ENCODE results near the gene RPS15.

Gene RPS15

DNA sequence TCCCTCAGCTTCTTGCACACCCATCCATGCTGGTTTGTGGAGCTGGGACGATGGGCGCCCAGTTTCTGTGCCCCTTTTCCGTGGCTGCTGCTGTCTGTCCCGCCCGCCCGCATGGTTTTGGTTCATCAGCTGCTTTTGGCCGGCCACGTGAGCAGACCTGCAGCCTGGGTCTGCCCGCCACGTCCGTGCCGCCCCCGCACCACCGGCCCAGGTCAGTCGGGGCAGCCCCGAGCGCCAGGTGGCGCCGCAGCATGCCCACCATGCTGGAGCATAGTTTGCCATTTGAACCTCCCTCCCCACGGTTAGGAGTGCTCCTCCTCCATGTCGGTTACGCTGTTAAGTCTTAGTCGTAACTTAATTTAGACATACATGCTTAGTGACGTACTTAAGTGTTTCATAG, 15.3 kb upstream of the RPS15 start:
- TF ChIP-seq, protein P1, sequence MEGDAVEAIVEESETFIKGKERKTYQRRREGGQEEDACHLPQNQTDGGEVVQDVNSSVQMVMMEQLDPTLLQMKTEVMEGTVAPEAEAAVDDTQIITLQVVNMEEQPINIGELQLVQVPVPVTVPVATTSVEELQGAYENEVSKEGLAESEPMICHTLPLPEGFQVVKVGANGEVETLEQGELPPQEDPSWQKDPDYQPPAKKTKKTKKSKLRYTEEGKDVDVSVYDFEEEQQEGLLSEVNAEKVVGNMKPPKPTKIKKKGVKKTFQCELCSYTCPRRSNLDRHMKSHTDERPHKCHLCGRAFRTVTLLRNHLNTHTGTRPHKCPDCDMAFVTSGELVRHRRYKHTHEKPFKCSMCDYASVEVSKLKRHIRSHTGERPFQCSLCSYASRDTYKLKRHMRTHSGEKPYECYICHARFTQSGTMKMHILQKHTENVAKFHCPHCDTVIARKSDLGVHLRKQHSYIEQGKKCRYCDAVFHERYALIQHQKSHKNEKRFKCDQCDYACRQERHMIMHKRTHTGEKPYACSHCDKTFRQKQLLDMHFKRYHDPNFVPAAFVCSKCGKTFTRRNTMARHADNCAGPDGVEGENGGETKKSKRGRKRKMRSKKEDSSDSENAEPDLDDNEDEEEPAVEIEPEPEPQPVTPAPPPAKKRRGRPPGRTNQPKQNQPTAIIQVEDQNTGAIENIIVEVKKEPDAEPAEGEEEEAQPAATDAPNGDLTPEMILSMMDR (IDR thresholded peaks at IDR 0.05; ENCODE audit: low read depth, low read length) = no peak
- H3K4me3 ChIP-seq (ENCODE audit: low read depth, low read length) = no peak overlapping the region

GRCh38 chr19:1423436-1424191, 14.6 kb upstream of the RPS15 start:
- TF ChIP-seq, protein P1 (IDR thresholded peaks at IDR 0.05; ENCODE audit: low read depth, low read length) = no peak

GRCh38 chr19:1424192-1424955, 13.8 kb upstream of the RPS15 start:
- TF ChIP-seq, protein P1 (IDR thresholded peaks at IDR 0.05; ENCODE audit: low read depth, low read length) = no peak
- H3K4me3 ChIP-seq (ENCODE audit: low read depth, low read length) = no peak overlapping the region

More at GRCh38 chr19:1423436-1424191, 14.6 kb upstream of the RPS15 start:
- H3K4me3 ChIP-seq (ENCODE audit: low read depth, low read length) = no peak overlapping the region

GRCh38 chr19:1425102-1425837, 12.9 kb upstream of the RPS15 start:
- no peak overlapping the region for H3K4me3 ChIP-seq (ENCODE audit: low read depth, low read length)
- TF ChIP-seq, protein P1 (IDR thresholded peaks at IDR 0.05; ENCODE audit: low read depth, low read length) = no peak

- H3K4me3 ChIP-seq (ENCODE audit: low read depth, low read length) = no peak overlapping the region
- TF ChIP-seq, protein P1 (IDR thresholded peaks at IDR 0.05; ENCODE audit: low read depth, low read length) = no peak
Observed at GRCh38 chr19:1425902-1426301, 12.3 kb upstream of the RPS15 start.

DNA sequence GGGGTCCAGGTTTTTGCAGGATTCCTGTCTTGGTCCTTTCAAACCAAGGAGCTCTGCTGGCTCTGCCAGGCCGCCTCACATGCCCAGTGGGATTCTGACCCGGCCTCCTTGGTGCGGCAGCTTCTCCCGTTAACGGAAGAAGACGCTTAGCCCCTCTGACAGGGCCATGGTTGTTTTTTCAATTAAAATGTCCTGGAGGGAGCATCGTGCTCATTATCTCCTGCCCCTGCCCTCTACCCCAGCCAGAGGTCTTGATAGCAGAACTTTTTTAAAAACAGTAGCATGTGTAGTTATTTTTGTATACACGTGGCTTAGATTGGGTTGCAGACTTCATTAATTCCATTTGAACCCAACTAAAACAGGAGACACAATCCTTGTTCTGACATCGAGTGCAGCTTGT, 11.5 kb upstream of the RPS15 start:
- TF ChIP-seq, protein P1 (IDR thresholded peaks at IDR 0.05; ENCODE audit: low read depth, low read length) = no peak
- no peak overlapping the region for H3K4me3 ChIP-seq (ENCODE audit: low read depth, low read length)

All from WI38 (cell line).